HepG2 (cell line): ENCODE results near the gene LARP7. TPM values are rescaled to one million over a fixed set of nuclear protein-coding genes. Genes with fewer than 3 reads are reported as not detected.

Experiments
- ATRX ChIP-seq: sonication (generic); formaldehyde crosslinking; IDR thresholded peaks from 2 replicates; pipeline ENCODE4 v1.4.0; 2020; ENCODE audit warnings: missing genetic modification reagents, borderline replicate concordance
- CREB1 ChIP-seq, 2 experiments: fragments of 450-650 bp in 1 of 2; IDR thresholded peaks; 2 replicates each; pipeline ENCODE4 v1.6.1; 2016 to 2017; ENCODE audit warnings: control low read depth in 1 of 2, mild to moderate bottlenecking in 1 of 2, missing compliant biosample characterization in 1 of 2, missing genetic modification characterization in 1 of 2
- FOSL1 ChIP-seq: sonication (generic); formaldehyde crosslinking; IDR thresholded peaks from 2 replicates; pipeline ENCODE4 v1.9.0; 2021; ENCODE audit warnings: missing genetic modification reagents, borderline replicate concordance
- FOSL2 ChIP-seq: sonication (generic); formaldehyde crosslinking; IDR thresholded peaks from 2 replicates; pipeline ENCODE4 v1.4.0; 2020; ENCODE audit warnings: missing genetic modification reagents
- NBN ChIP-seq: fragments of 450-650 bp; conservative IDR thresholded peaks from 2 replicates; pipeline ENCODE4 v1.6.1; 2017
- PHF8 ChIP-seq: sonication (generic); formaldehyde crosslinking; IDR thresholded peaks from 2 replicates; pipeline ENCODE4 v1.5.0; 2020; ENCODE audit warnings: missing genetic modification reagents
- RORA ChIP-seq: sonication (generic); formaldehyde crosslinking; IDR thresholded peaks from 2 replicates; pipeline ENCODE4 v1.5.0; 2020; ENCODE audit warnings: mild to moderate bottlenecking, missing genetic modification reagents, moderate library complexity
- ZNF207 ChIP-seq: fragments of 450-650 bp; IDR thresholded peaks from 2 replicates; pipeline ENCODE4 v1.6.1; 2016; ENCODE audit warnings: antibody characterized with exemption, borderline replicate concordance
- ZNF260 ChIP-seq: sonication (generic); formaldehyde crosslinking; IDR thresholded peaks from 2 replicates; pipeline ENCODE4 v1.4.0; 2020; ENCODE audit warnings: missing genetic modification reagents, low read depth, mild to moderate bottlenecking, borderline replicate concordance
- ZNF749 ChIP-seq: sonication (generic); formaldehyde crosslinking; IDR thresholded peaks from 2 replicates; pipeline ENCODE4 v1.8.0; 2022; ENCODE audit warnings: mild to moderate bottlenecking, missing genetic modification reagents, moderate library complexity, borderline replicate concordance
- ZNF781 ChIP-seq: sonication (generic); formaldehyde crosslinking; IDR thresholded peaks from 2 replicates; pipeline ENCODE4 v1.5.1; 2020; ENCODE audit warnings: borderline replicate concordance, mild to moderate bottlenecking, missing genetic modification reagents; ENCODE audit errors: not compliant biosample characterization
- ZSCAN9 ChIP-seq: IDR thresholded peaks from 2 replicates; pipeline ENCODE4 v1.6.1; 2016; ENCODE audit warnings: borderline replicate concordance
- polyA plus RNA-seq, 8 experiments: library from polyadenylated mRNA; depleted of rRNA in 3 of 8; stranded (reverse) in 7 of 8; unstranded in 1 of 8; fragments of >200 nt; fragmentation: Illumina TruSeq in 4 of 8; extraction: Trizol in 4 of 8; gene quantifications; 2 replicates each; pipeline versions ENCODE4 v1.2.1 to v1.2.3, GENCODE V29; 2011 to 2016; ENCODE audit warnings: low read depth in 4 of 8, missing spikeins in 1 of 8, mixed read lengths in 1 of 8; ENCODE audit not compliant: insufficient read depth in 1 of 8
- total RNA-seq, 5 experiments: library from RNA; depleted of rRNA; stranded (reverse); fragments of >200 nt; fragmentation: Illumina TruSeq; extraction: Trizol; gene quantifications; 2 replicates each; pipeline ENCODE4 v1.2.3, GENCODE V29; 2016; ENCODE audit warnings: low read depth in 1 of 5
- TF ChIP-seq, protein P1 (sequence below): sonication (generic); formaldehyde crosslinking; IDR thresholded peaks from 2 replicates; pipeline ENCODE4 v1.4.0; 2020; ENCODE audit warnings: low read depth, mild to moderate bottlenecking, missing genetic modification reagents
- TF ChIP-seq, protein P2 (sequence below): sonication (generic); formaldehyde crosslinking; conservative IDR thresholded peaks from 2 replicates; pipeline ENCODE4 v1.4.0; 2020; ENCODE audit warnings: missing genetic modification reagents
- TF ChIP-seq, protein P3 (sequence below), 2 experiments: sonication (generic) in 1 of 2; formaldehyde crosslinking in 1 of 2; IDR thresholded peaks; 2 replicates each; pipeline versions ENCODE4 v1.6.1 to v1.9.0; 2014 to 2022; ENCODE audit warnings: antibody characterized with exemption in 1 of 2, borderline replicate concordance in 1 of 2, inconsistent platforms in 1 of 2, low read depth in 1 of 2, missing genetic modification reagents in 1 of 2
- TF ChIP-seq, protein P4 (sequence below): sonication (generic); formaldehyde crosslinking; conservative IDR thresholded peaks from 2 replicates; pipeline ENCODE4 v1.8.0; 2022; ENCODE audit warnings: low read depth, missing genetic modification reagents

The LARP7 gene
- total and polyA plus RNA-seq, 2 of the 13 experiments (the other 11 are each of a cell fraction or from before 2014, with no cell fraction given): 9.7 to 37.1 TPM

DNA sequence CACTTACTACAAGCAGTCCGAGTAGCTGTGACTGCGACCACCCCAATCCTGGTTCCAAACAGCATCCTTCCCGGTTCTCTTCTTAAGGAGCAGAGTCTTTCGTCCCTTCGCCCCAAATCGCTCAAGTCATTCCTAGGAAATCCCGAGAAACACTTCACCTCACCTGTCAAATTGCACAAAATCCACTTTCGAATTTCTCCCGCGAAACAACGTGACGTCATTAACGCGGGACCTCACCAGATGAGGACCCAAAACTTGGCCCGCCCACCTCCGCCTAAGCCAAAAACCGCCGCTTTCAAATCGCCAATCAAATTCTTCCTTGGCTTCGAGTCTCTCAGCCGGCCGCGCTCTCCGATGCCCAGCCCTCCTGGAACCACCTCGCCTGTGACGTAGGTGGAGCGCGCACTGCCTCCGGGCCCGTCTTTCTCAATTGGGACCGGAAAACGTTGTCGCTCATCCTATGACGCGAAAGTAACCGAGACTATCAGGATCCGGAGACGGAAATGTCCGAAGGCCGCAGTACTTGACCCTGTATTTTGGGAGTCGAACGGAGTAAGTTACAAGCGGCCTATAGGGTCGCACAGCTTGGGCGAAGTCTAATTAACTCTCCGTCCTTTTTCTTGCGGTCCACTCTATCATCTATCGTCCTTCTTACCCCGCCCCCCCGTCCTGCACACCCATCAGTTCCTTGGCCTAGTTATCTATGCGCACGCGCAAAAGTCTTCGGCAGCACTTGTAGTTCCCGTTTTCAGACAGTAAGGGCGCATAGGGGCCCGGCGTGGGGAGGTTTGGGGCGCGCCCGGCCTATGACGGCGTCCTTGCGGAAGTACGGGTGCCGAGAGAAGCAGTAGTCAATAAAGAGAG is at the start of gene LARP7, which contains the start of gene ZGRF1 (continued):
- TF ChIP-seq, protein P1, sequence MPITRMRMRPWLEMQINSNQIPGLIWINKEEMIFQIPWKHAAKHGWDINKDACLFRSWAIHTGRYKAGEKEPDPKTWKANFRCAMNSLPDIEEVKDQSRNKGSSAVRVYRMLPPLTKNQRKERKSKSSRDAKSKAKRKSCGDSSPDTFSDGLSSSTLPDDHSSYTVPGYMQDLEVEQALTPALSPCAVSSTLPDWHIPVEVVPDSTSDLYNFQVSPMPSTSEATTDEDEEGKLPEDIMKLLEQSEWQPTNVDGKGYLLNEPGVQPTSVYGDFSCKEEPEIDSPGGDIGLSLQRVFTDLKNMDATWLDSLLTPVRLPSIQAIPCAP: no peak
- TF ChIP-seq NBN (no peak), PHF8 (peak; percentile 94), ATRX (CRISPR knock-in tag) (no peak), ZNF260 (CRISPR knock-in tag) (no peak), ZSCAN9 (CRISPR knock-in tag) (no peak), CREB1 (IDR thresholded peaks at IDR 0.05) (peak; percentile 100), CREB1 (CRISPR knock-in tag; IDR thresholded peaks at IDR 0.05) (peak; percentile 99), ZNF749 (CRISPR knock-in tag) (no peak; the same call in 1 of the 2 replicates), FOSL2 (CRISPR knock-in tag) (peak; percentile 51; the same call in 1 of the 2 replicates), ZNF781 (CRISPR knock-in tag) (peak; percentile 49), RORA (no peak), ZNF207 (no peak), FOSL1 (CRISPR knock-in tag) (no peak)
- TF ChIP-seq, protein P2, sequence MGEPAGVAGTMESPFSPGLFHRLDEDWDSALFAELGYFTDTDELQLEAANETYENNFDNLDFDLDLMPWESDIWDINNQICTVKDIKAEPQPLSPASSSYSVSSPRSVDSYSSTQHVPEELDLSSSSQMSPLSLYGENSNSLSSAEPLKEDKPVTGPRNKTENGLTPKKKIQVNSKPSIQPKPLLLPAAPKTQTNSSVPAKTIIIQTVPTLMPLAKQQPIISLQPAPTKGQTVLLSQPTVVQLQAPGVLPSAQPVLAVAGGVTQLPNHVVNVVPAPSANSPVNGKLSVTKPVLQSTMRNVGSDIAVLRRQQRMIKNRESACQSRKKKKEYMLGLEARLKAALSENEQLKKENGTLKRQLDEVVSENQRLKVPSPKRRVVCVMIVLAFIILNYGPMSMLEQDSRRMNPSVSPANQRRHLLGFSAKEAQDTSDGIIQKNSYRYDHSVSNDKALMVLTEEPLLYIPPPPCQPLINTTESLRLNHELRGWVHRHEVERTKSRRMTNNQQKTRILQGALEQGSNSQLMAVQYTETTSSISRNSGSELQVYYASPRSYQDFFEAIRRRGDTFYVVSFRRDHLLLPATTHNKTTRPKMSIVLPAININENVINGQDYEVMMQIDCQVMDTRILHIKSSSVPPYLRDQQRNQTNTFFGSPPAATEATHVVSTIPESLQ (CRISPR knock-in tag): no peak
- TF ChIP-seq, protein P3, sequence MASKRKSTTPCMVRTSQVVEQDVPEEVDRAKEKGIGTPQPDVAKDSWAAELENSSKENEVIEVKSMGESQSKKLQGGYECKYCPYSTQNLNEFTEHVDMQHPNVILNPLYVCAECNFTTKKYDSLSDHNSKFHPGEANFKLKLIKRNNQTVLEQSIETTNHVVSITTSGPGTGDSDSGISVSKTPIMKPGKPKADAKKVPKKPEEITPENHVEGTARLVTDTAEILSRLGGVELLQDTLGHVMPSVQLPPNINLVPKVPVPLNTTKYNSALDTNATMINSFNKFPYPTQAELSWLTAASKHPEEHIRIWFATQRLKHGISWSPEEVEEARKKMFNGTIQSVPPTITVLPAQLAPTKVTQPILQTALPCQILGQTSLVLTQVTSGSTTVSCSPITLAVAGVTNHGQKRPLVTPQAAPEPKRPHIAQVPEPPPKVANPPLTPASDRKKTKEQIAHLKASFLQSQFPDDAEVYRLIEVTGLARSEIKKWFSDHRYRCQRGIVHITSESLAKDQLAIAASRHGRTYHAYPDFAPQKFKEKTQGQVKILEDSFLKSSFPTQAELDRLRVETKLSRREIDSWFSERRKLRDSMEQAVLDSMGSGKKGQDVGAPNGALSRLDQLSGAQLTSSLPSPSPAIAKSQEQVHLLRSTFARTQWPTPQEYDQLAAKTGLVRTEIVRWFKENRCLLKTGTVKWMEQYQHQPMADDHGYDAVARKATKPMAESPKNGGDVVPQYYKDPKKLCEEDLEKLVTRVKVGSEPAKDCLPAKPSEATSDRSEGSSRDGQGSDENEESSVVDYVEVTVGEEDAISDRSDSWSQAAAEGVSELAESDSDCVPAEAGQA (IDR thresholded peaks at IDR 0.05; ENCODE audit: low read depth): peak; percentile 96
- TF ChIP-seq, protein P3 (CRISPR knock-in tag; IDR thresholded peaks at IDR 0.05; ENCODE audit: borderline replicate concordance): 0 out of 2 replicates have a peak, but pooled peaks have one; percentile 29
- TF ChIP-seq, protein P4, sequence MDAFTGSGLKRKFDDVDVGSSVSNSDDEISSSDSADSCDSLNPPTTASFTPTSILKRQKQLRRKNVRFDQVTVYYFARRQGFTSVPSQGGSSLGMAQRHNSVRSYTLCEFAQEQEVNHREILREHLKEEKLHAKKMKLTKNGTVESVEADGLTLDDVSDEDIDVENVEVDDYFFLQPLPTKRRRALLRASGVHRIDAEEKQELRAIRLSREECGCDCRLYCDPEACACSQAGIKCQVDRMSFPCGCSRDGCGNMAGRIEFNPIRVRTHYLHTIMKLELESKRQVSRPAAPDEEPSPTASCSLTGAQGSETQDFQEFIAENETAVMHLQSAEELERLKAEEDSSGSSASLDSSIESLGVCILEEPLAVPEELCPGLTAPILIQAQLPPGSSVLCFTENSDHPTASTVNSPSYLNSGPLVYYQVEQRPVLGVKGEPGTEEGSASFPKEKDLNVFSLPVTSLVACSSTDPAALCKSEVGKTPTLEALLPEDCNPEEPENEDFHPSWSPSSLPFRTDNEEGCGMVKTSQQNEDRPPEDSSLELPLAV (CRISPR knock-in tag): no peak
